Medulla oblongata (tissue), 1 donor: ENCODE measurements around the gene MRC2.

ENCODE experiments used
- DNase-seq: peaks from one replicate; pipeline ENCODE4 v3.0.0-alpha.2; 2015; ENCODE audit errors: extremely low spot score

The MRC2 gene

DNA sequence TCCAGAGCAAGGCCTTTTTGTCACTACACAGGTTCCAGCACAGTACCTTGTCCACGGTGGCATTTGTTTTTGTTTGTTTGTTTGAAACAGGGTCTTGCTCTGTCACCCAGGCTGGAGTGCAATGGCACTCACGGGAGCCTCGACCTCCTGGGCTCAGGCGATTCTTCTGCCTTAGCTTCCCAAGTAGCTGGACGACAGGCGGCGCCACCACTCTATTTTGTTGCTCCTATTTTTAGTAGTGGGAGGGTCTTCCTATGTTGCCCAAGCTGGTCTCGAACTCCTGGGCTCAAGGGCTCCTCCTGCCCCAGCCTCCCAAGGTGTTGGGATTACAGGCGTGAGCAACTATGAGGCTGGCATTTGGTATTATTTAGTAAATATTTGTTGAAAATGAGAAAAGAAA, 10.3 kb downstream of the MRC2 start:
- DNase-seq: no peak

DNA sequence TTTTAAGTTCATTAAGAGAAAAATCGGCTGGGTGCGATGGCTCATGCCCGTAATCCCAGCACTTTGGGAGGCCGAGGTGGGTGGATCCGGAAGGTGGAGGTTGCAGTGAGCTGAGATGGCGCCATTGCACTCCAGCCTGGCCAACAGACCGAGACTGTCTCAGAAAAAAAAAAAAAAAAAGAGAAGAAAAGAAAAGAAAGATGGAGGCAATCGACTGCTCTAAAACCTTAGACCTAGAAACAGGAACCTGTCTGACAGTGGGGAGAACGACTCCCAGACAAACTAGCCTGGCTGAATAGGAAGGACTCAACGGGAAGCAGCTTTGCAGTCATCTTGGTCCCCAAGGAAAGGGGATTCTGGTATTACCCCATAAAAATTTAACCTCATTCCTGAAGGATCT, 13.7 kb downstream of the MRC2 start:
- no peak for DNase-seq

DNA sequence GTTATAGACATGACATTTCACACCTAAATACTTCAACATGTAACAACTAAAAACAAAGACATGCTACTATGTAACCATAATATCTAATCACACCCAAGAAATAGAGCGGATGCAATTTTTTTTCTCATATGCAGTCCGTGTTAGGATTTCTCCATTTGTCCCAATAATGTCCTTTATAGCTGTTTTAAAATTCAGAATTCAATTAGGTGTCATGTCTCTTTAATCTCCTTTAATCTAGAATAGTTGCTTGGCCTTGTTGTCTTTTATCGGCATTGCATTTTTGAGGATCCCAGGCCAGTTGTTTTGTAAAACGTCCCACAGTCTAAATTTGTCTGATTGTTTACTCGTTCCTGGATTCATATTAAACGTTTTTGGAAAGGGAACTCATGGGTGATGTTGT, 14.5 kb downstream of the MRC2 start:
- no peak for DNase-seq

DNA sequence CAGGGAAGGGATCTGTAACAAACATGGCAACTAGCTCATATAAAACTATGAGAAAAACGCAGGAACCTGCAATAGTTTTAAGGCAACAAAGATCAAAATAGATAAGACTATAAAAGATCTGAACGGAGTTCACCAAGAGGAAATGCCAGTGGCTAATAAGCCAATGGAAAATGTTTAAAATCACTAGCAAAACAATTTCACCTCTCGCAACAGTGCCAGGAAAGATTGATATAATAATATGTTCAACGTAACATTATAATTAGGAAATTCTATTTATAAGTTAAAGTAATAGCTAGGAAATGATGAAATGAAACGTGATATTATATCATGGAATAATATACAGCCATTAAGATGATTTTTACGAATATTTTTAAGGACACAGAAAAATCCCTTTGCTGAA, 16.0 kb downstream of the MRC2 start:
- DNase-seq: no peak

DNA sequence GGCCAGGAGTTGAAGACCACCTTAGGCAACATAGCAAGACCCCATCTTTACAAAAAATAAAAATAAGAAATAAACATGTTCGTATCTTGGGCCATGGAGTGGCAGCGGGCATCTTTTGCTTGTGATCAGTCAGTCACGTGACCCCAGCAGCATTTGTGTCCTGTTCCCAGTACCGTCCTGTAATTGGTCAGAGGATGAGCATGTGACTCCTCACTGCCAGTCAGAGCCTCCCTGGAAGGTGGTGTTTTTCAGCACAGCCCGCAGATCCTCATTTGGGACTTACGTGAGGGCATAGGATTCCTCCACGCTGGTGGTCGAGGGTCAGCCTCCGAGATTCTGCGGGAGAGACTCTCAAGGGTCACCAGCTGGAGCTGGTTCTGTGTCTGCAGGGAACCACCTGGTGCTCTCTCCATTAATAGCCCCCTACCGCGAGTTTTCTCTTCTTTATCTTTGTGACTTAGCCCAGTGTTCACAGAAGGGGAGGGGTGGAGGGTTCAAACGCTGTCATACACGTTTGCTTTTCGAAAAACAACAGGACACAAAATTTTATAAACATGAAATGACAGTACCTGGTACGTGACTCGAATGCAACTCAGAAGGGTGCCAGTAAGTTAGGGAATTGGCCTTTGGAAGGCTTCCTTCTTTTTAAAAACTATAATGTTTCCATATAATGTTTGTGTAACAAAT, 17.2 kb downstream of the MRC2 start:
- no peak for DNase-seq

DNA sequence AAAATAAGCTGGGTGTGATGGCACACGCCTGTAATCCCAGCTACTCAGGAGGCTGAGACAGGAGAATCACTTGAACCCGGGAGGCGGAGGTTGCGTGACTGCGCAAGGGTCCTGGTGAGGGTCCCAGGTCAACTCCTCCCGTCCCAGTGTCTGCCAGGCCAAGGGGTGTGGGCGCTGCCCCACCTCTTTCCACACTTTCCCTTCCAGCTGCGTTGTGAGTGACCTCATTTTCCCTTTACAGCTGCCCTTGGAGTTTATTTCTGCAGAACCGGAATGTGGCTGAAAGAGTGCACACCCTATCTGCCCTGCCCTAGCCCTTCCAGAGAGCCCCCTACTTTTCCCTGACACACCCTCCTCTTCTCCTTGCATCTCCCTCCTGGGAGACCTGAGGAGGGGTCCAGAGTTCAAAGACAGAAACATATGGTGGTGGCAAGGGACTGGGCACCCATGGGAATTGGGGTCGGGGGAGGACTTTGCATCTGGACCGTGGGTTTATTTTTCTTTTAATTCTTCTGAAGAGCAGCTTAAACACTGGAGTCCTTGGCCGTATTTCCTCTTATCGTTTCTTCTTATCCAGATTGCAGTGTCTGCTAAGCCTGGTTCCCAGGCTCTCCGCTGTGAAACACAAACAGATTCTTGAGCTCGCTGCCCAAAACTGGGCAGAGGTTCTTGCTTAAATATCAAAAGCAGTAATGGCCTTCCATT, 20.9 kb downstream of the MRC2 start:
- DNase-seq: no peak

DNA sequence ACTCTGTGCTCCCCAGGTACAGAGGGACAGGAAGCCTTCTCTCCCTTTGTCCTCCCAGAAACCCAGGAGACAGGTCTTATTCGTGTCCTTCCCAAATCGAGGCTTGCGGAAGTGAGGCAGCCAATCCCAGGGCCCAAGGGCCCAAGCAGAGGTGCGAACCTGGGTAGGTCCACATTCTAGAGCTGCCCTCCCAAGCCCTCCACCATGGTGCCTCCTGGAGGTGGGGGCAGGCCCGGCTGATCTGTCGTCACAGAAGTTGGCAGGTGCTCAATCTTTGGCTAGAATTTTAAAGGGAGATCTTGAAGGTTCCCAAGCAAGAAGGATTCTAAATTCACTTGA, 21.5 kb downstream of the MRC2 start:
- no peak for DNase-seq

DNA sequence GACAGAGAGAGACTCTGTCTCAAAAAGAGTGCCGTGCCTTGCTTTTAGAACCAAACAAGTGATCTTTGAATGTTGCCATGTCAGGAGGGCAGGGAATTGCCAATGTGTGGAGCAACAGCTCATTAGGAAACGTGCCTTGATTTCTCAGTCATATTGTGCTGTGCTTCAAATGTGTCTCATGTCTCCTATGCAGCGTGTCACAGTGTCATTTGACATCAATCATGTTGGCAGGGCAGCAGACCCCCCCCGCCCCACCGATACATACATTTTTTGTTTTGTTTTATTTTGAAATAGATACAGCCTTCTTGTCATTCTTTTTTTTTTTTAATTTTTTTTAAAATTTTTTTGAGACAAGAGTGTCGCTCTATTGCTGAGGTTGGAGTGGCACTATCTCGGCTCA, 22.1 kb downstream of the MRC2 start:
- no peak for DNase-seq

DNA sequence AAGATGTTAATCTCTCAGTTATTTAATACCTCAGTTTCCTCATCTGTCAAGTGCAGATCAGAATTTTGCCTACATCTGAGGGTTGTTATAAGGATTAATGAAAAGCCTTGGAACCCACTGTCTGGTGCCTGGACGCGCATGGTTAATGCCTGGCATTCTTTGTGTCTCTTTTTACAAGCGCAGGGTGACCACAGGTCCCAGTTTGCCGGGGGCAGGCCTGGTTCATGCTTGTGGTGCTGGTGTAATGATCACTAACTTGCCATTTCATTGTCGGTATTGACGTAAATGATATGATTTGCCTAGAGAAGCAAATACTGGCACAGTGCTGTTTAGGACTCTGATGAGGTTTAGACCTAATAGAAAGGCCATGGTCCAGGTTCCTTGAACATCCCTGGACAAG, 23.1 kb downstream of the MRC2 start:
- no peak for DNase-seq

DNA sequence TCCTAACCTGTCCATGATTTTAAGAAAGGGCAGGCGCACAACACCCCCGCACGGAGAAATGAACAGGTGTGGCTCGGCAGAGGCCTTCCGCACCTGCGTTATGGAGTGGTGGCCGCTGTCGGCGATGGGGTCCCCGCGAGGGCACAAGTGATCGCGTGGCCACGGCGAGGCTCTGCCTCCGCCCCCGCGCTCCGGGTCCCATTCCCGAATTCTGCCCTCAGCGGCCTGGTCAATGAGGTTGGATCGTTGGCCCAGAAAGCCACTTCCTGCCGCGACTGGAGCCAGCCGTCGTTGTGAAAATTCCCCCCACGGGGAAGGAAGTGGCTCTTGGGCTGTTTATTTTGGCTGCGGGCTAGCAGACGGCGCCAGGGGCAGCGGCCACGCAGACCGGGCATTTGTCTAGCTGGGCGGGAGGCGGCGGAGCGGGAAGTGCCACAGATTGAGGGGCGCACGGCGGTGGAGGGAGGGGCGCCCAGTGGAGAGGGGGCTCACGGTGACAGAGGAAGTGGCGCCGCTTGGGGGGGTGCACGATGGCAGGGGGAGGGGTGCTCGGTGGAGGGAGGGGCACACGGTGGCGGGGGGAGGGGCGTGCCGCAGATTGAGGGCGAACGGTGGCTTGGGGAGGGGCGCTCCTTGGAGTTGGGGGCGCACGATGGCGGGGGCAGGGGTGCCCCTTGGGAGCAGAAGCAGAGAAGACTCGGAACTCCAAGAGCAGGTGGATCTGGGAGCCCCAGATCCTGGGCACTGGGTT, 25.0 kb downstream of the MRC2 start:
- DNase-seq: peak; percentile 56

DNA sequence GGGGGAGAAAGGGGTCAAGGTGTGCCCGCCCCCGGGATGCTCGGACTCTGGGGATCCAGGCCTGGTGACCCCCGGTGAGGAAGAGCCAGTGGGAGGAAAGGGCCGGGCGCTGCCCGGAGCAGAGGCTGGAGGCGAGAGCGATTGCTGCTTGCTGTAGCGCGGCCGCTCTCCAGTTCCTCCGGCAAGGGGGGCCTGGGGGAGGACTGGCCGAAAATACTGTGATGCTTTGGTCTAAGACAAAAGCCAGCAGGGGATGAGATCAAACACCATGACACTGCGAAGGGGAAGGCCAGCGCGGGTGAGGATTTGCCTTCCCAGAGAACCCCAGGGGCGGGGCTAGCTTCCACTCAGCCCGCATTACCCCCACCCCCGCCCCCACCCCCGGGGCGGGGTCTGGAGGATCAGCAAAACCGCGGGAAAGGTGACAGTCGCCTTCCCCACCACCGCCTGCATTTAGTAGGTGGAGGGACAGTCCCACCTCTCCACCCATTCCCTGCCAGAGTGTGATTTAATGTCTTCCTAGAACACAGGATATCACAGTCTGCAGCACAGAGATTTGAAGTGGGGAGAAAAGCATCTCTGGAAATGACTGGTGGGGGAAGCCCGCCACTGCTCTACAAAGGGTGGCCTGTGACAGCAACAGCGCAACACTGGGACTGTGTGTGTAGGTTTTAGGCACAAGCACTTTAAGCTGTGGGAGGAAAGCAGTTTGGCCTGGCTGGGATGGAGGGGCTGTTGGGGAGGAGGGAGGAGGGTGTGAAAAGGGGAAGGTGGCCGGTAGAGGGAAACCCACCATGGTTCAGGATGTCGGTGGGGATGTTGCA, 25.7 kb downstream of the MRC2 start:
- DNase-seq: peak; percentile 67

DNA sequence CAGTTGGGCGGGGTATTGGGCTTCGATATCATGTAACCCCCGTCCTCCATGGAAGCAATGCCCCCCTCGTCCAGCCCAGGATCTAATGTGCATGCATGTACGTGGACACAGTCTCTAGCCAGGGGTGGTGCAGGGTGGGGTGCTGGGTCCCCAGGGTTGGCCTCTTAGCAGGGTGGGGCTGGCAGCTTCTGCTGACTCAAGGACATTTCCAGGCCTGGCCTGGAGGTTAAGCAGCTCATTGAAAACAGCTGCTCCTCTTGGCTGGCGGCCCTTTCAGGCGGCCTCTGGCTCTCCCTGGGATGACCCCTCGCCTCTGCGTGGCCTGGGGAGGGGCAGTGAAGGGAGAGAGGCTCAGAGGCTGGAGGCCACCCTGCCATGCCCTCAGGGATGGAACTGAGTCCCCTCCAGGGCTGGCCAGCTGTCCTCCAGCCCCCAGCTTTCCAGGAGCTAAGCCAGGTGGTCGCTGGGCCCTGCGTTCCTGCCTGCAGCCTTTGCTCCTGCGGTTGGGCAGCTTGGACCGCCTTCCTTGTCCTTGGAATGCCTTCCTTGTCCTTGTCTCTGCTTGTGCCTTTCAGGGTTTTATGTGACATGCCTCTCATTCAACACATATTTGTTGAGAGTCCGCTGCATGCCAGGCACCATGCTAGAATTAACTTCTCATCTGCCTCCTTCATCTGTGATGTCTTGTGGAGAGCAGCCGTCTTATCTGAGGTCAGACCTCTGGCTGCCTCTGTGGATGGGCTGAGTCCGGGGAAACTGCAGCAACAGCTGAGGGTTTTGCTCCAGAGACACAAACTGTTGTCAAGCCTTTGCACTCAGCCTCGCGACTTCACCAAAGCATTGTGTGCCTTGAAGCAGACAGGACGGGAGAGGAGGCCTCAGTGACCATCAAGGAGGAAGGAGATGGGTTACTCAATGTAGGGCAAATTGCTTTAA, 26.6 kb downstream of the MRC2 start:
- no peak for DNase-seq

DNA sequence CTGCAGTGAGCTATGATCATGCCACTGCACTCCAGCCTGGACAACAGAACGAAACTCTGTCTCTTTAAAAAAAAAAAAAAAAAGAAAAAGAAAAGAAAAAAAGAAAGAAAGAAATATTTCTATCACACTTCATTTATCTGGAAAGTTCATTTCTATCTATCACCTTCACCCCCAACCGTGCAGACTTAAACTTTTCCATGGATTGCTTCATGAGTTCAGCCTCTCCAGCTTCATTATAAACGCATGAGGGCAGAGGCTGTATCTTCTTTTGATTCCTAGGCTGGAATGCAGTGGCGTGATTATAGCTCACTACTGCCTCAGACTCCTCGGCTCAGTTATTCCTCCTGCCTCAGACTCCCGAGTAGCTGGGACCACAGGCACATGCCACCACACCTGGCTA, 28.2 kb downstream of the MRC2 start:
- no peak for DNase-seq

DNA sequence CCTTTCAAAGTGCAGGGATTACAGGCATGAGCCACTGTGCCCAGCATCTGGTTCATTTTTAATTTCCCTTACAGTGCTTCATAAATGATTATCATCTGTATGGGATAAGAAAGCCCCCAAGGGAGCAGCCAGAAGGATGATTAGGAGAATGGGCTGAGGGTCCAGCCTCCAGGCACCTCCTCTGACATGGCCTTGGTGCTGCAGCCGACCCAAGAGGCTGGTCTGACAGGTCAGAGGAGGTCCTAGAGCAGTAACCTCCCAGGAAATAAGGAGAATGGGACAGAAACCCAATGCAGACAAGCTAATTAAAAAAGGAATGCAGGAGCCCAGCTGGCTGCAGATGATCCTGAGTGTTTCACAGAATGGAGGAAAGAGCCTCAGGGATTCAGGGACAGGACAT, 29.0 kb downstream of the MRC2 start:
- no peak for DNase-seq

DNA sequence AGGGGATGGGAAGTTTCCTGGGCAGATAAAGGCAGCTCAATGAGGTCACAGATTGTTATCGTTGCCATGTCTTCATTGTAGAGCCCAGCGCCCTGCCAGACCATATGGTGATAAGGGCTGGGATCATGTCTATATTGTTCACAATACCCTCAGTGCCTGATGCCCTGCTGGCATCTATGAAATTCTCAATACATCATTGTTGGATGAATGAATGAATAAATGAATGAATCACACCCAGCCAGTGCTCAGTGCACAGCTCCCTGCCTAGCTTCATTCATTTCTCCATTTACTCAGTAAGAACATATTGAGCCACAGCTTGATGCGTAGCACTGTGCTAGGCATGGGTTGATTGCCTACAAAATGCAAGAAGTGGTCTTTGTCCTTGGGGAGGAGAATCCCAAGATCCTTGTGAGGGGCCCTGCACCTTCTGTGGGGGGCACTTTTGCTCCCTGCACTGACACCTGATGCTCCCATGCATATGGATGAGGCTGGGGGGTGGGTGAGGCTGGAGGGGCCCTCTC, 29.7 kb downstream of the MRC2 start:
- DNase-seq: no peak

DNA sequence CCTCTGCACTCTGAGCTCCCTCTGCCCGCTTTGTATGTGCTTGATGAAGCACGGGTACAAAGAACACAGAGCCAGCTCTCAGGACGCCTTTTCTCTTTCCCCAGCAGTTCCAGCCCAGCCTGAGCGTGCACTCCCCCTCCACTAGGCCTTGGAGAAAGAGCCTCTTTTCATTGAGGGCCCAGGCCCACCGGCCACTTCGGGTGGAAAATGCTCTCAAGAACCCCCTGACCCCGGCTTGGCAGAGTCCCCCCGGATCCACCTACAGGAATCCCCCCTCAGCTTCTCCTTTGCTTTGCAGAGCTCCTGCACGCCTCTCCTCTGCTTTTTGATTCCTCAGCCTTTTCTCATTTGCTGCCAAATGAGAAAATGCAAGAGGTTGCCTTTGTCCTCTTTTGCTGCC, 30.2 kb downstream of the MRC2 start:
- no peak for DNase-seq

DNA sequence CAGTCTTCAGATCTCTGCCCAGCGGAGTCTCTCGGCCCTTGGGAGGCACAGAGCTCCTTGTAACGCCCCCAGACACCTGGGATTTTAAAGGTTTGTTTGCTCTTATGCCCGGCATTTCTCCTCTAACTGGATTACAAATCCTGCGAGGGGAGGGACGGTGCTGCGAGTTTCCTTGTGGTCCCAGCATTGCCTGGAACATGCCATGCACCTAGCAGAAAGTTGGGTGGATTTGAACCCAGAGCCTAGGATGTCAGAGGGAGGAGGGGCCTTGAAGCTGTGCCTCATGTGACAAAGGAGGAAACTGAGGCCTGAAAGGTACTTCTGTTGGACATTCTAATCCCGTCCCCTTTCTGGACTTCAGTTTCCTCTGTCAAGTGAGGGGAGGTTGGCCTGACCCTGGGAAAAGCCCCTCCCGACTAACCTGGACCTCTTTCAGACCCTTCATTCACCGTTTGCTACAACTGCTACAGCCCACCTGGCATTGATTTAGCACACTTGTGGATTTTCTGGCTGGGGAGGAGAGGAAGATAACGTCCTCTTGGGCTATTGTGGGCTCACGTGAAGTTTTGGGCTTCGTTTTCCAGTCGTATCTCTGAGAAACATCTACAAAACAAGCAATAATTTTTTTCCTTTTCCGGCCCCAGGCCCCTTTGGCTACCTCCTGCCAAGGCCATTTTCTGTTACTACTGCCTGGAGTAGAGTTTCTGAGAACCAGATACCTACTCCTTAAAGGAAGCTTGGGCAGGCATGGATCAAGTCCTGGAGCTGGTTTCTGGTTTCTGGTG, 30.9 kb downstream of the MRC2 start:
- no peak for DNase-seq

DNA sequence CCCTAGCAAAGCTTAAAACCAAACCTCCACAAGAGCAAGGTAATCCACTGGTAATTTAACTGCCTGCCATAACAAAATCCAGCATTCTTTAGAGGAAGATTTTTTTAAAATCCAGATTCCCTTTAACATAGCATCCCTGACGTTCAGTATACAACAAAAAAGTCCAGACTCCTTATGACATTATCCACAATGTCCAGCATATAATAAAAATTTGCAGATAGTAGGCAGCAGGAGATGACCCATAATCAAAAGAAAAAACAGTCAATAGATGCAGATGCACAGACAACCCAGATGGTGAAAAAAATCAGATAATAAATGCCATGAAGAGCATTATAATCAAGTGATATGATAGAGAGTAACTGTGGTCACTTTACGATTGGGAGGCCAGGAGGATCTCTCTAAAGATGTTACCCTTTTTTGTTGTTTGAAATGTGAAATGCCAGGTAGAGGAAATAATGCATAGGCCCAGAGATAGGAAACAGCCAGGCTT, 33.2 kb downstream of the MRC2 start:
- no peak for DNase-seq

DNA sequence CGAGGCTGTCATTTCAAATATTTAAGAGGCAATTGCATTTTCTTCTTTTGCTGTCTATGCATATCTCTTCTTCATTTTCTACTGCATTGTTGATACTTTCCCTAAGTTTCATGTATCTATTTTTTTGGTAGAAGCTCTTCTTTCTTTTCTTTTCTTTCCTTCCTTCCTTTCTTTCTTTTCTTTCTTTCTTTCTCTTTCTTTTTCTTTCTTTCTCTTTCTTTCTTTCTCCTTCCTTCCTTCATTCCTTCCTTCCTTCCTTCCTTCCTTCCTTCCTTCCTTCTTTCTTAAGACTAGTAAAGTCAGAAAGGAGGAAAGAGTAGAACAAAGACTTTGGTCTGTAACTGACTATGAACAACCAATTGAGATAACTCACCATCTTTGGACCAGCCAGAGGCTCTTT, 33.9 kb downstream of the MRC2 start:
- DNase-seq: no peak

DNA sequence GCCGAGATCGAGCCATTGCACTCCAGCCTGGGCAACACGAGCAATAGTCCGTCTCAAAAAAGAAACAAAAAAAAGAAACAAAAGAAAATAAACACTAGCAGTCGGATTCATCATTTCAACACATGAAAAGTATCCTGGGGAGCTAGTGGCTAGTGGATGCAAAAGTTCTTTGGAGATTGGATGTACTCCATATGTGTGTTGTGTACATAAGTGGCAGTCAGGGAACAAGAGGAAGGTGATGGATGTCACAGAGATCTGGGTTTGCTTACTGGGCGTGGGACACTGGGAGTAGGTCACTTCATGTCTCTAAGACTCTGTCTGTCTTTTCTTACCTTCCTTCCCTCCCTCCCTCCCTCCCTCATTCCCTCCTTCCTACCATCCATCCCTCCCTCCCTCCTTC, 35.4 kb downstream of the MRC2 start:
- DNase-seq: no peak
